Prostate gland (tissue), 2 donors: ENCODE measurements around the gene SMOC1.

ENCODE experiments used
- POLR2AphosphoS5 ChIP-seq: sonication (generic); formaldehyde crosslinking; IDR thresholded peaks from one replicate; pipeline ENCODE4 v1.6.1; 2017; ENCODE audit warnings: antibody characterized with exemption
- TF ChIP-seq, protein P1 (sequence below), 4 experiments: fragments of 200-600 bp in 2 of 4; fragments of 450-650 bp in 2 of 4; sonication (generic) in 2 of 4; IDR thresholded peaks; 1 replicate in 3 of 4; 2 replicates in 1 of 4; pipeline ENCODE4 v1.5.1; 2016 to 2019; ENCODE audit warnings: antibody characterized with exemption in 4 of 4, mild to moderate bottlenecking in 2 of 4, moderate library complexity in 2 of 4

DNA sequence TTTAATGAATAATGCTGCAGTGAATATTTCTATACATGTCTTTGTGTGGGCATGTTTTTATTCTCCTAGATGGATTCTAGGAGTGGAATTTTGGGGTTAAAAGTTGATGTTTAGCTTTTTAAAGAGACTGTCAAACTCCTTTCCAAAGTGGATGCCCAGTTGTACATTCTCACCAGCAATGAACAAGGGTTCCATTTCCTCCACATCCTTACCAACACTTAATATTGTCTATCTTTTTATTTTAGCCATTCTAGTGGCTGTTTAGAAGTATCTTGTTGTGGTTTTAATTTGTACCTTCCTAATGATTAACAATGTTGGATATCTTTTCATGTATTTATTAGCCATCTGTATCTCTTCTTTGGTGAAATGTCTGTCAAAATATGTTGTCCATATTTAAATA lies 109.8 kb downstream of the SMOC1 start:
- TF ChIP-seq, protein P1, sequence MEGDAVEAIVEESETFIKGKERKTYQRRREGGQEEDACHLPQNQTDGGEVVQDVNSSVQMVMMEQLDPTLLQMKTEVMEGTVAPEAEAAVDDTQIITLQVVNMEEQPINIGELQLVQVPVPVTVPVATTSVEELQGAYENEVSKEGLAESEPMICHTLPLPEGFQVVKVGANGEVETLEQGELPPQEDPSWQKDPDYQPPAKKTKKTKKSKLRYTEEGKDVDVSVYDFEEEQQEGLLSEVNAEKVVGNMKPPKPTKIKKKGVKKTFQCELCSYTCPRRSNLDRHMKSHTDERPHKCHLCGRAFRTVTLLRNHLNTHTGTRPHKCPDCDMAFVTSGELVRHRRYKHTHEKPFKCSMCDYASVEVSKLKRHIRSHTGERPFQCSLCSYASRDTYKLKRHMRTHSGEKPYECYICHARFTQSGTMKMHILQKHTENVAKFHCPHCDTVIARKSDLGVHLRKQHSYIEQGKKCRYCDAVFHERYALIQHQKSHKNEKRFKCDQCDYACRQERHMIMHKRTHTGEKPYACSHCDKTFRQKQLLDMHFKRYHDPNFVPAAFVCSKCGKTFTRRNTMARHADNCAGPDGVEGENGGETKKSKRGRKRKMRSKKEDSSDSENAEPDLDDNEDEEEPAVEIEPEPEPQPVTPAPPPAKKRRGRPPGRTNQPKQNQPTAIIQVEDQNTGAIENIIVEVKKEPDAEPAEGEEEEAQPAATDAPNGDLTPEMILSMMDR (IDR thresholded peaks at IDR 0.05), result no peak
- TF ChIP-seq POLR2AphosphoS5, result no peak
